ENCODE data around the gene TNRC6B.
"Not testable (repeated sequence)": the region's sequence is repeated elsewhere in the genome, so short reads cannot be mapped to it uniquely, and the experiment has no call there.

The TNRC6B gene

GRCh38 chr22:40183603-40184002 lies 5.9 kb downstream of the TNRC6B start:
- DNase-seq: not testable (repeated sequence)

GRCh38 chr22:40187389-40187788 lies 9.7 kb downstream of the TNRC6B start:
- DNase-seq: no peak

- no peak for DNase-seq
Measured at GRCh38 chr22:40189997-40190396, 12.3 kb downstream of the TNRC6B start.

GRCh38 chr22:40190501-40190900 lies 12.8 kb downstream of the TNRC6B start:
- no peak for DNase-seq

- no peak for DNase-seq
Measured at GRCh38 chr22:40193429-40194421, 16.0 kb downstream of the TNRC6B start.

GRCh38 chr22:40194656-40195055 lies 16.9 kb downstream of the TNRC6B start:
- no peak for DNase-seq

- peak; percentile 23 to 67 for DNase-seq
Measured at GRCh38 chr22:40196628-40197360, 19.1 kb downstream of the TNRC6B start.

- not testable (repeated sequence) for DNase-seq
Measured at GRCh38 chr22:40197421-40197820, 19.7 kb downstream of the TNRC6B start.

GRCh38 chr22:40198733-40199132 lies 21.0 kb downstream of the TNRC6B start:
- DNase-seq: no peak

- no peak for DNase-seq
Measured at GRCh38 chr22:40199223-40199622, 21.5 kb downstream of the TNRC6B start.

GRCh38 chr22:40199852-40200251 lies 22.1 kb downstream of the TNRC6B start:
- DNase-seq: no peak

- DNase-seq: peak in 1 of 2 experiments; percentile 30
Measured at GRCh38 chr22:40200795-40201530, 23.2 kb downstream of the TNRC6B start.

- DNase-seq: no peak
Measured at GRCh38 chr22:40202225-40202944, 24.7 kb downstream of the TNRC6B start.

- peak in 1 of 2 experiments; percentile 46 for DNase-seq
Measured at GRCh38 chr22:40203572-40203971, 25.8 kb downstream of the TNRC6B start.

- DNase-seq: no peak
Measured at GRCh38 chr22:40204321-40205116, 26.8 kb downstream of the TNRC6B start.

GRCh38 chr22:40206561-40206960 lies 28.8 kb downstream of the TNRC6B start:
- DNase-seq: no peak

GRCh38 chr22:40210818-40211217 lies 33.1 kb downstream of the TNRC6B start:
- DNase-seq: no peak

GRCh38 chr22:40211476-40212054 lies 33.8 kb downstream of the TNRC6B start:
- DNase-seq: no peak

GRCh38 chr22:40212121-40212520 lies 34.4 kb downstream of the TNRC6B start:
- DNase-seq: no peak

GRCh38 chr22:40213478-40213877 lies 35.8 kb downstream of the TNRC6B start:
- DNase-seq: no peak

- no peak for DNase-seq
Measured at GRCh38 chr22:40215266-40215665, 37.5 kb downstream of the TNRC6B start.

Measured in stimulated activated CD4-positive, alpha-beta T cell treated with anti-CD3 and anti-CD28 coated beads, Interleukin-4, amount 100 ng/mL, for 4 hours (primary cell).